B cell (primary cell): ENCODE measurements around the gene WDR90. TPM values are rescaled to one million over a fixed set of nuclear protein-coding genes. Genes with fewer than 3 reads are reported as not detected.
A peak's percentile ranks its signal among the peaks of the same experiment; 100 is the strongest.
"Not testable (repeated sequence)": the region's sequence is repeated elsewhere in the genome, so short reads cannot be mapped to it uniquely, and the experiment has no call there.

Experiments used
- ATAC-seq: fragments of 200-7000 bp; cut with Tn5 transposase; one replicate; pipeline ENCODE4 v1.10.0; 2021; ENCODE audit warnings: low read depth, mild to moderate bottlenecking, moderate number of reproducible peaks, moderate library complexity
- CTCF ChIA-PET: fragments of 350-600 bp; sonication (Branson Sonifier 250); formaldehyde crosslinking; loops from one replicate; lab custom pipeline; 2021; ENCODE audit warnings: antibody characterized with exemption, inconsistent platforms; lab: Charles Lee
- POLR2A ChIA-PET: fragments of 350-600 bp; sonication (Branson Sonifier 250); formaldehyde crosslinking; loops from one replicate; lab custom pipeline; 2021; ENCODE audit warnings: antibody characterized with exemption; lab: Charles Lee
- DNase-seq: peaks from one replicate; pipeline ENCODE4 v3.0.0; 2013
- H2AFZ ChIP-seq: 2 replicates; pipeline ENCODE4 v1.6.1; 2012; ENCODE audit warnings: mild to moderate bottlenecking, low read depth, low read length; ENCODE audit not compliant: insufficient read depth, poor library complexity, severe bottlenecking
- H3K27ac ChIP-seq, 2 donors: 1 replicate in 1 of 2; 2 replicates in 1 of 2; pipeline ENCODE4 v1.5.1; 2012 to 2013; ENCODE audit warnings: low read length in 2 of 2, mild to moderate bottlenecking in 2 of 2, moderate library complexity in 1 of 2
- H3K27me3 ChIP-seq, 4 experiments: fragments of 200-600 bp in 1 of 4; sonication (generic) in 1 of 4; replicated peaks in 1 of 4; 1 replicate in 2 of 4; 2 replicates in 2 of 4; pipeline versions ENCODE4 v1.6.1 to v1.7.0; 2013 to 2016; ENCODE audit warnings: low read length in 3 of 4, mild to moderate bottlenecking in 2 of 4, mixed read lengths in 1 of 4, moderate library complexity in 1 of 4; ENCODE audit not compliant: insufficient read depth in 4 of 4, control insufficient read depth in 3 of 4; ENCODE audit errors: control extremely low read depth in 1 of 4
- H3K36me3 ChIP-seq, 2 experiments: replicated peaks in 1 of 2; 1 replicate in 1 of 2; 2 replicates in 1 of 2; pipeline versions ENCODE4 v1.6.1 to v1.7.1; 2013; ENCODE audit warnings: low read length in 1 of 2; ENCODE audit not compliant: insufficient read depth in 2 of 2, control insufficient read depth in 1 of 2; ENCODE audit errors: control extremely low read depth in 1 of 2, extremely low read depth in 1 of 2
- H3K4me1 ChIP-seq, 2 donors: fragments of 200-600 bp in 1 of 2; sonication (generic) in 1 of 2; 1 replicate in 1 of 2; 2 replicates in 1 of 2; pipeline versions ENCODE4 v1.5.1 to v1.6.1; 2013 to 2017; ENCODE audit warnings: low read length in 2 of 2; ENCODE audit not compliant: control insufficient read depth in 2 of 2, insufficient read depth in 2 of 2
- H3K4me2 ChIP-seq: replicated peaks from 2 replicates; pipeline ENCODE3; 2012; ENCODE audit warnings: mild to moderate bottlenecking, low read depth, low read length; ENCODE audit not compliant: poor library complexity, severe bottlenecking
- H3K4me3 ChIP-seq, 5 experiments: fragments of 200-600 bp in 1 of 5; sonication (generic) in 1 of 5; 1 replicate in 3 of 5; 2 replicates in 2 of 5; pipeline versions ENCODE4 v1.5.1 to v1.7.0; 2011 to 2016; ENCODE audit warnings: low read length in 4 of 5, mild to moderate bottlenecking in 4 of 5, low read depth in 2 of 5, control low read depth in 1 of 5, moderate library complexity in 1 of 5; ENCODE audit not compliant: insufficient read depth in 1 of 5; ENCODE audit errors: control extremely low read depth in 1 of 5, extremely low read depth in 1 of 5
- H3K79me2 ChIP-seq: fragments of 200-600 bp; sonication (generic); one replicate; pipeline ENCODE4 v1.6.0; 2016; ENCODE audit warnings: low read length; ENCODE audit not compliant: control insufficient read depth, insufficient read depth
- H3K9ac ChIP-seq: fragments of 200-600 bp; sonication (generic); 2 replicates; pipeline ENCODE4 v1.6.1; 2017; ENCODE audit warnings: mild to moderate bottlenecking, low read length, moderate library complexity
- H3K9me3 ChIP-seq, 3 donors: one replicate each; pipeline versions ENCODE4 v1.6.1 to v1.7.1; 2013; ENCODE audit warnings: low read length in 2 of 3; ENCODE audit not compliant: control insufficient read depth in 2 of 3, insufficient read depth in 1 of 3; ENCODE audit errors: control extremely low read depth in 1 of 3
- H4K20me1 ChIP-seq: 2 replicates; pipeline ENCODE4 v1.6.0; 2012; ENCODE audit warnings: mild to moderate bottlenecking, low read length; ENCODE audit not compliant: insufficient read depth, control insufficient read depth, poor library complexity, severe bottlenecking
- H3K27ac Mint-ChIP-seq: one replicate; pipeline ENCODE4 v1.8.0; 2021; ENCODE audit warnings: mixed read lengths
- H3K27me3 Mint-ChIP-seq: one replicate; pipeline ENCODE4 v1.8.0; 2021; ENCODE audit warnings: mixed read lengths
- H3K4me1 Mint-ChIP-seq: one replicate; pipeline ENCODE4 v1.8.0; 2021; ENCODE audit warnings: mixed read lengths
- H3K4me3 Mint-ChIP-seq: one replicate; pipeline ENCODE4 v1.8.0; 2021; ENCODE audit warnings: mixed read lengths
- H3K9me3 Mint-ChIP-seq: one replicate; pipeline ENCODE4 v1.8.0; 2022; ENCODE audit warnings: mixed read lengths; ENCODE audit not compliant: insufficient read depth
- CTCF ChIP-seq: fragments of 200-600 bp; IDR thresholded peaks from one replicate; pipeline ENCODE4 v1.8.0; 2022; ENCODE audit warnings: antibody characterized with exemption, mild to moderate bottlenecking
- EZH2 ChIP-seq: IDR thresholded peaks from 2 replicates; pipeline ENCODE4 v1.6.1; 2012; ENCODE audit warnings: borderline replicate concordance, low read depth, mild to moderate bottlenecking, moderate library complexity, low read length; ENCODE audit not compliant: insufficient read depth, poor library complexity, severe bottlenecking
- WGBS: methylation state at CpG from one replicate; pipeline ENCODE4 v1.1.5; 2013; ENCODE audit warnings: missing lambda C conversion rate; ENCODE audit not compliant: insufficient coverage; 5-methylcytosine and 5-hydroxymethylcytosine counted together
- intact Hi-C: fragments of 100-400 bp; cut with micrococcal nuclease; formaldehyde crosslinking; loops from one replicate; pipeline ENCODE4 v1.10.0; 2022
- polyA plus RNA-seq: library from polyadenylated mRNA; depleted of rRNA; stranded (reverse); fragments of >200 nt; gene quantifications from 2 replicates; pipeline ENCODE4 v1.2.3, GENCODE V29; 2012
- total RNA-seq, 2 donors: library from RNA; stranded (reverse); fragments of 120-200 nt in 1 of 2; gene quantifications; 1 replicate in 1 of 2; 2 replicates in 1 of 2; pipeline versions ENCODE4 v1.2.3 to v1.2.4, GENCODE V29; 2013 to 2022

WDR90 gene
- total and polyA plus RNA-seq, 2 donors (not counting 1 experiment from before 2014, with no cell fraction given): 23.1 to 34.7 TPM

- POLR2A ChIA-PET, DNase-seq, intact Hi-C loops, H3K4me3 ChIP-seq, H3K4me3 Mint-ChIP-seq, H2AFZ ChIP-seq, H3K9ac ChIP-seq, H3K4me2 ChIP-seq, H3K27ac Mint-ChIP-seq, H3K9me3 Mint-ChIP-seq, H3K36me3 ChIP-seq, H3K27ac ChIP-seq, H3K79me2 ChIP-seq, H3K4me1 Mint-ChIP-seq, ATAC-seq: not testable (repeated sequence)
- Histone ChIP-seq H4K20me1 (peaks cover 11% of the 10 kb centered on the region), H3K4me1 (peaks cover 12 to 20% of the 10 kb centered on the region in 2 donors), H3K27me3 (peaks cover 0 to 64% (median 29%) of the 10 kb centered on the region in 4 experiments), H3K9me3 (peaks cover 0 to 15% (median 0%) of the 10 kb centered on the region in 3 donors)
- CTCF ChIA-PET: interaction anchor here (0.6 to 7.6 kb wide), 22 partner anchors 9 to 665 kb away, joined by 3 to 94 read pairs (median 4); partner anchors contain the start of genes ANTKMT, CHTF18, CIAO3 and RPUSD1
- WGBS: 47% methylated on average over 8 of the region's 13 CpGs
- peak; percentile 49 for TF ChIP-seq CTCF
- H3K27me3 Mint-ChIP-seq: peaks cover 24% of the 10 kb centered on the region
Observed at GRCh38 chr16:712740-713250, 63.6 kb downstream of the WDR90 start.

- no peaks in the 10 kb centered on the region for H3K9me3 Mint-ChIP-seq
- Histone ChIP-seq H2AFZ (no peak overlapping the region), H3K79me2 (no peaks in the 10 kb centered on the region), H3K9ac (no peak overlapping the region), H3K27me3 (peaks cover 0 to 51% (median 22%) of the 10 kb centered on the region in 4 experiments), H3K9me3 (peaks cover 0 to 15% (median 0%) of the 10 kb centered on the region in 3 donors), H3K4me2 (peak overlapping the region; percentile 95), H3K36me3 (no peaks in the 10 kb centered on the region), H4K20me1 (peaks cover 11% of the 10 kb centered on the region), H3K27ac (no peak overlapping the region), H3K4me1 (peaks cover 12 to 20% of the 10 kb centered on the region in 2 donors), H3K4me3 (no peak overlapping the region)
- CTCF ChIA-PET: interaction anchor here (0.8 to 7.6 kb wide), 7 partner anchors 9 to 135 kb away, joined by 3 to 94 read pairs (median 9); partner anchors contain the start of genes CHTF18, CIAO3, HAGHL and RPUSD1
- TF ChIP-seq EZH2: no peak
- TF ChIP-seq CTCF: no peak
- peak overlapping the region; percentile 54 for H3K4me3 Mint-ChIP-seq
- ATAC-seq: no peak
- H3K4me1 Mint-ChIP-seq: peaks cover 5% of the 10 kb centered on the region
- POLR2A ChIA-PET: no interaction called here
- peaks cover 13% of the 10 kb centered on the region for H3K27me3 Mint-ChIP-seq
- DNase-seq: no peak
- no peak overlapping the region for H3K27ac Mint-ChIP-seq
- intact Hi-C loops: no loop called here
- 66% methylated on average over 11 of the region's 11 CpGs for WGBS
Observed at GRCh38 chr16:714079-714478, 64.9 kb downstream of the WDR90 start.
